NCI-H2107 (cell line): ENCODE data around the gene PEX16.

Source experiments
- DNase-seq: peaks from one replicate; lab custom pipeline; 2025; lab: John Stamatoyannopoulos, UW

The PEX16 gene

DNA sequence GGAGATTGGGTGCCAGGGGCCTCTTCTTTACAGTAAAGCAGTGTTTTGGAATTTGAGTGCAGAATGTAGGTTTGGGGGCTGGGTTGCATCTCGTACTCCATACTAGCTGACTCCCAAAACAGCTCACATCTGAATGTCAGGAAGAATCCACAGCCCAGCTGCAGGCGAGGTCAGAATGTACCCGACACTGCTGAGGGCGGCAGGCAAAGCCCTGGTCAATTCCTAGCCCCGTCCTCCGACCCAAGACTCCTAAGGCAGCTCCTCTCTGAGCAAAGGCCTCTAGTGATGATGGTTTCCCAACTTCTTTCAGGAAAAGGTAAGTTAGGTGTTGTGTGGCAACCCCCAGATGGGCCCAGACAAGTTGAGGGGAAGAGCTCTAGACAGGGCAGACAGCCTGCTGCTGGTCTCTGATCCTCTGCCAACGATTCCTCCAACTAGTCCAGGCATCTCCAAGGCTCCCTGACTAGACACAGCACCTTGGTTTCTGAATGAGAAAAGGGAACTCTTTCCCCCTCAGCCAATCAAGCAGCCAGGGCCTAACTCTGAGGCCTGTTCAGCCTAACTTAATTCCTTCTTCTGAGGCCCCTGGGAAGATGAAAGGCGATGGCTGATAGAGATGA is 13.4 kb upstream of the PEX16 start:
- DNase-seq, result no peak

DNA sequence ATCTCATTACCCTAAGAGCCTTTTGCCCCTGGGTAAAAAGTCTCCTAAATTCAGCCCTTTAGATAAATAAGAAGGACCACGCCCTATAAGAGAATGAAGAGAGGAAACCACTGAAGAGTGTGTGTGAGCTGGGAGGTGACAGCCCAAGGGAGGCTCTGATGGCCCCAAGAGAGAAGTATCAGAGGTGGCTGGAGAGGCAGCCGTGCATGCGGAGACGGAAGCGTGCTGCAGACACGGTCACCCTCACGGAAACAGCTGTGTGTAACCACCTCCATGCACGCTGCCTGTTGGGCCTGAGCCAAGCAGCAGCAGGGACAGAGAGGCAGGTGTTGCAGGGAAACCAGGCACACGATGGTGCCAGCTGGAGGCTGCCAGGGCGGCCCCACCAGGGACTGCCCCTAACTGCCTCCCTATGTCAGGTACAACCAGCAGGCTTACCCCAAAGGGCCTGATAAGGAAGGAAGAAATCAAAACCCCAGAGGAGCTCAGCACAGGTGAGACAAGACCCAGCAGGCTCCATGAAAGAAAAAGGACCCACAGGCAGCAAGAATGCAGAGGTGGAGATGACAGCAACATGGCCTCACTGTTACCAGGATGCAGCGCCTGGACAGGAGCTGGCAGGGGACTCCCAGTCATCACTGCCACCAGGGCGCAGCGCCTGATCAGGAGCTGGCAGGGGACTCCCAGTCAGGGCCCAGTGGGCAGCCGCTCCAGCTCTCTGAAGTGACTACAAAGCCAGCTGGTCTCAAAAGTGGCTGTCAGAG is 12.5 kb upstream of the PEX16 start:
- peak; percentile 64 for DNase-seq

DNA sequence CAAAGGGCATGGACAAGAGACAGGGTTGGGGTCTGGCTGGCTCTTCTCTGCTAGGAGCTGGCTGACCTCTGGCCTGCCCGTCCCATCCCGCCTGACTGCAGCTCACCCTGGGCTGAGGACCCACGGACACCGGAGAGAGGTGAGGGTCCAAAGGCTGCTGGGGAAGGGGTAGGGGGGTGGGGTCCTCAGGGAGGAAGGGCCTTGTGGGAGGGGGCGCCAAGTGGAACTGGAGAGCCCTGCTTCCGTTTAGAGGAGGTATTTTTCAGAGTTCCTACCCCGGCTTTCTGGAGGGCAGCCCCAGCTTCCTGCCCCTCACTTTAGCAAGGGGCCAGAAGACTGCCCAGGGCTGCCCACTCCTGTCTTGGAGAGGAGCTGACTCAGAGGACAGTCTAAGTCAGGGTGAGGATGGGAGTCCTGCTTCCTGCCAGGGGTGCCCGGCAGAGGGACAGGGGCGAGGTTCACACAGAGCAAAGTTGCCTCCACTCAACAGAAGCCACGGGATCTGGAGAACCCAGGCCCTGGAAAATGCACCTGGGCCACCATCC is 11.9 kb upstream of the PEX16 start:
- no peak for DNase-seq

DNA sequence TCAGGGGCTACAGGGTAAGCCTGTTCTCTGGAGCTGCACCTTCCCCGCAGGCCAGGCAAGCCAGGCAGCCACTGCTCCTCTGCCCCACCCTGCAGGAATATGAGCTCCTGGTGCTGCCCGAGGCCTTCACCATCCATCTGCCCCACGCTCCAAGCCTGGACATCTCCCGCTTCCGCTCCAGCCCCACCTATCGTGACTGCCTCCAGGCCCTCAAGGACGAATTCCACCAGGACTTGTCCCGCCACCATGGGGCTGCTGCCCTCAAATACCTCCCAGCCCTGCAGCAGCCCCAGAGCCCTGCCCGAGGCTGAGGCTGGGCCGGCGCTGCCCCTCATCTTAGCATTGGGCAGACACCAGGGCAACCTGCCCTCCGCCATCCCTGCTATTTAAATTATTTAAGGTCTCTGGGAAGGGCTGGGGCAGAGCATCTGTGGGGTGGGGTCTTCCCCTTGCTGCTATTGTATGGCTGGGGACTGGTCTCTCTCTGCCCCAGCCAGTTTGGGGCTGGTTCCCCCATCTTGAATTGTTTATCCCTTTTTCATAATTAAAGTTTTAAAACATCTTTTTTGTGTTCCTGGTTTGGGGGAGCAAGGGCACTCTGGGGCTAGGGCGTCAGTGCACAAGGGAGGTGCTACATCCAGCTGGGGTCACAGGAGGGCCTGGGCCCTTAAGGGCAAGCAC is 11.0 kb upstream of the PEX16 start:
- DNase-seq, result no peak

DNA sequence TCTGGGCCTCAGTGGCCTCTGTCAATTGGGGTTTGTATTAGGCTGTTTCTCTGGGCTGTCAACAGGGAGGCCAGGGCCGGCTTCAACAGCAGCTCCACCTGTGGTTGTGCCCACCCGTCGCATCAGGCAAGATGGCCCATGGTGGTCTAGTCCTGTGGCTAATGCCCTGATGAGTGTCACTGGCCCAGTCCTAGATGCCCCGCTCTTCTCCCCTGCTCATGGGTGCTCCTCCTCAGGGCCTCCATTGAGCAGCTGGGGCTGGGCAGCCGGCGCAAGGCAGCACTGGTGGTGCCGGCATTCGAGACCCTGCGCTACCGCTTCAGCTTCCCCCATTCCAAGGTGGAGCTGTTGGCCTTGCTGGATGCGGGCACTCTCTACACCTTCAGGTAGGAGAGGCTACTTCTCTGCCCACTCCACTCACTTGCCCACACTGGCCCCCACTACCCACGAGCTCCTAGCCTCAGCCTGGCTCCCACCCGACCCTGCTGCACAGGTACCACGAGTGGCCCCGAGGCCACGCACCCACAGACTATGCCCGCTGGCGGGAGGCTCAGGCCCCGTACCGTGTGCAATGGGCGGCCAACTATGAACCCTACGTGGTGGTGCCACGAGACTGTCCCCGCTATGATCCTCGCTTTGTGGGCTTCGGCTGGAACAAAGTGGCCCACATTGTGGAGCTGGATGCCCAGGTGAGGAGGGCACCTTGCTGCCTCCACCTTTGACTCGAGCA is 10.2 kb upstream of the PEX16 start:
- DNase-seq, result no peak

DNA sequence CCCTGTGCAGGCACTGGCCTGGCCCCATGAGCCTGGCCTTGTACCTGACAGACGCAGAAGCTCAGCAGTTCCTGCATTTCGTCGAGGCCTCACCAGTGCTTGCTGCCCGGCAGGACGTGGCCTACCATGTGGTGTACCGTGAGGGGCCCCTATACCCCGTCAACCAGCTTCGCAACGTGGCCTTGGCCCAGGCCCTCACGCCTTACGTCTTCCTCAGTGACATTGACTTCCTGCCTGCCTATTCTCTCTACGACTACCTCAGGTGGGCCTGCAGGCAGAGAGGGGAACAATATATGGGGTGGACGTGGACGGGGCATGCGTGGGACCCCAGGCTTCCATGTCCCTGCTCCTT is 9.6 kb upstream of the PEX16 start:
- no peak for DNase-seq

DNA sequence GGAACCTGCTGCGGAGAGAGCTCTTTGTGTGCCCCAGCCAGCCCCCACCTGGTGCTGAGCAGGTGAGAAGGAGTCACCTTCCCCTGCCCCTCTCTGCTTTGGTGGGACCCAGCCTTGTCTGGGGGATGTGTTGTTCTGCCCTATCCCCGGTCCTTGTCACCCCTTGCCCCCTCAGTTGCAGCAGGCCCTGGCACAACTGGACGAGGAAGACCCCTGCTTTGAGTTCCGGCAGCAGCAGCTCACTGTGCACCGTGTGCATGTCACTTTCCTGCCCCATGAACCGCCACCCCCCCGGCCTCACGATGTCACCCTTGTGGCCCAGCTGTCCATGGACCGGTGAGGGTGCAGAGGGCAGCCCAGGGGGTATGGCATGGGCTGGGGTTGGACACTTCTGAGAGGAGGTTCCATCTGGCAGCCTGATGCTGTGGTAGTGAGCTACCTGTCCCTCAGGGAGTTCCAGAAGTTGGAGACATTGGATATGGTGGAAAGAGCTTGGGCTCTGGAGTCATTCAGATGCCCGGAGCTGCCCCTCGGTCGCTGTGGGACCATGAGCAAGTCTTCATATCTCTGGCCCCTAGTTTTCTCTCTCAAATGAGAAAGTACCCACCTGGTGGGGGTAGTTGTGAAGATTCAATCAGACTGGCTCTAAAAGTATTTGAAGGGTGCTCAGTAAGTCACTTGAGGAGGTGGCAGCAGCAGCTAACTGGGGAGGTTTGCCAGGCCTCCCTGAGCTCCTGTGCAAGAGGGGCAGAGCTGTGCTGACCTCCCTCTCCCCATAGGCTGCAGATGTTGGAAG is 9.1 kb upstream of the PEX16 start:
- no peak for DNase-seq

DNA sequence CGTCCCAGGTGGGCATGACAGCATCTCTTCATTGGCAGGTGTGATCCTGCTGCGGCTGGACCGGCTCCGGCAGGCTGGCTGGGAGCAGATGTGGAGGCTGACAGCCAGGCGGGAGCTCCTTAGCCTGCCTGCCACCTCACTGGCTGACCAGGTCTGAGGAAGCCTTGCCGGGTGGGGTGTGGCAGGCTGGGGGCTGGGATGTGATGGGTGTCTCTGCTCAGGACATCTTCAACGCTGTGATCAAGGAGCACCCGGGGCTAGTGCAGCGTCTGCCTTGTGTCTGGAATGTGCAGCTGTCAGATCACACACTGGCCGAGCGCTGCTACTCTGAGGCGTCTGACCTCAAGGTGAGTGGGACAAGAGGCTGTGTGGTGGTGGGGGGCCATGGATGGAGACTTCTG is 8.3 kb upstream of the PEX16 start:
- no peak for DNase-seq

DNA sequence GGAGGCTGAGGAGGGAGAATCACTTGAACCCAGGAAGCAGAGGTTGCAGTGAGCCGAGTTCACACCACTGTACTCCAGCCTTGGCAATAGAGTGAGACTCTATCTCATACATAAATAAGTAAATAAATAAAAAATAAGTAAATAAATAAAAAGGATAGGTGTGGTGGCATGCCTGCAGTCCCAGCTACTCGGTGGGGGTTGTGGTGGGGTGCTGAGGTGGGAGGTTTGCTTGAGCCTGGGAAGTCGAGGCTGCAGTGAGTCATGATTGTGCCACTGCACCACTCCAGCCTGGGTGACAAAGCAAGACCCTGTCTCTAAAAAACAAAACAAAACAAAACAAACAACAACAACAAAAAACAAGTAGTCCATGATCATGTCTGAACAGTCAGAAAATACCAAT is 7.9 kb upstream of the PEX16 start:
- DNase-seq, result no peak

DNA sequence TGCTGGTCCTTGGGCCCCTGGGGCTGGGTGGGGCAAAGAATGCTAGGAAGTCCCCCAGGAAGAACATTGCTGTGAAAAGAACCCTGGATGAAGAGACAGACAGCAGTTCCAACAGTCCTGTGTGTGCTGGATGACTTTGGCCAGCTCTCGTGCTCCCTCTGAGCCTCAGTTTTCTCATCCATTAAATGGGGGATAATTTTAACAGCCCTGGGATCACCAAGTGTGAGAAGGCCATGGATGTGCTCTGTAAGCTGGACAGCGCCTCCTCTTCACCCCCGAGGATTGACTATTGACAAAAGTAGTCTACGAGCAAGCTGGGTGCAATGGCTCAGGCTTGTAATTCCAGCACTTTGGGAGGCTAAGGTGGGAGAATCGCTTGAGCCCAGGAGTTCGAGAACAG is 7.2 kb upstream of the PEX16 start:
- no peak for DNase-seq

DNA sequence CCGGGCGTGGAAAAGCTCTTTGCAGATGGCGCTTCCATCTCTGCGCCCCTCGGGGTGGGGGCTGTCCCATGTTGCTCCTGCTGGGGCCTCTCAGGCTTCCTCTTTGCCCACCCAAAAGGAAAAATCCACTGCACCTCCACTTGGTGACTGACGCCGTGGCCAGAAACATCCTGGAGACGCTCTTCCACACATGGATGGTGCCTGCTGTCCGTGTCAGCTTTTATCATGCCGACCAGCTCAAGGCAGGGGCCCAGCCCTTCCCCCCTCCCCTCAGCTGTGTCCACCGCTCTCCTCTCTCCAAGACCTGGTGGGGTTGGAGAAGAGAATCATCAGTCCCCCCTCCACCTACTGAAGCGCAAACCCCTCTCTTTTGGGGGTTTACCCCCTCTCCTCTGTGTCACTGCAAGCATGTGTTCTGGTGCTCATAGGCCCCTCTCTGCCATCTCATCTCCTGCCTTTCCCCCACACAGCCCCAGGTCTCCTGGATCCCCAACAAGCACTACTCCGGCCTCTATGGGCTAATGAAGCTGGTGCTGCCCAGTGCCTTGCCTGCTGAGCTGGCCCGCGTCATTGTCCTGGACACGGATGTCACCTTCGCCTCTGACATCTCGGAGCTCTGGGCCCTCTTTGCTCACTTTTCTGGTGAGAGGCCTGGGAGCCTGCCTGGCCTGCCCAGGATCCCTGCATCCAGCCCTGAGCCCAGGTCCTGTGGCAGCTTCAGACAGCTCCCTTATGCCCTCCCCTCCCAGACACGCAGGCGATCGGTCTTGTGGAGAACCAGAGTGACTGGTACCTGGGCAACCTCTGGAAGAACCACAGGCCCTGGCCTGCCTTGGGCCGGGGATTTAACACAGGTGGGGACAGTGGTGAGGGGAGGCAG is 6.6 kb upstream of the PEX16 start:
- DNase-seq, result no peak

DNA sequence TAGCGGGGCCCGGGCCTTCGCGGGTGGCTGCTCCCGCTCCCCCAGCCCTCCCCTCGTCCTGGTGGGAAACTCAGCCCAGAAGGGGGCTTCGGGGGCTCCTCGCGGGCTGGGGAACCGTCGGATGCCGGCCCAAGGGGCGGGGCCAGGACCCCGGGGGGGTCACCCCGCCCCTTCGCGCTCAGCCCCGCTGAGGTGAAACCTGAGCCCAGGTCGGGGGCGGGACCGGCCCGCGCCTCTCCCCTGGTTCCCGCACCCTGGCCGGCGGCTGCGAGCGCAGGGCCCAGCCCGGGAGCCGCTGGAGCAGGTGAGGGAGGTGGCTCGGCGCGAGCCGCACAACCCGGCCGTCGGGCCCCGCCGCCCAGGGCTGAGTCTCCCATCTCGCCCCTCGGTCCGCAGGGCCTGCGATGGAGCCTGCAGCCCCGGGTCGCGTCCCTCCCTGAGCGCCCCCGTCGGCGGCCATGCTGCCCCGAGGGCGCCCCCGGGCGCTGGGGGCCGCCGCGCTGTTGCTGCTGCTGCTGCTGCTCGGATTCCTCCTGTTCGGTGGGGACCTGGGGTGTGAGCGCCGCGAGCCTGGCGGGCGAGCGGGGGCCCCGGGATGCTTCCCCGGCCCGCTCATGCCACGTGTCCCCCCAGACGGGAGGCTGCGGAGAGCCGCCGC is 4.9 kb upstream of the PEX16 start, which contains the start of gene LARGE2:
Gene LARGE2, plus strand, starts transcription at position 232 of the 658 bp plus-strand sequence. Its CDS starts 227 bp downstream, at position 459.
- peak; percentile 36 for DNase-seq

DNA sequence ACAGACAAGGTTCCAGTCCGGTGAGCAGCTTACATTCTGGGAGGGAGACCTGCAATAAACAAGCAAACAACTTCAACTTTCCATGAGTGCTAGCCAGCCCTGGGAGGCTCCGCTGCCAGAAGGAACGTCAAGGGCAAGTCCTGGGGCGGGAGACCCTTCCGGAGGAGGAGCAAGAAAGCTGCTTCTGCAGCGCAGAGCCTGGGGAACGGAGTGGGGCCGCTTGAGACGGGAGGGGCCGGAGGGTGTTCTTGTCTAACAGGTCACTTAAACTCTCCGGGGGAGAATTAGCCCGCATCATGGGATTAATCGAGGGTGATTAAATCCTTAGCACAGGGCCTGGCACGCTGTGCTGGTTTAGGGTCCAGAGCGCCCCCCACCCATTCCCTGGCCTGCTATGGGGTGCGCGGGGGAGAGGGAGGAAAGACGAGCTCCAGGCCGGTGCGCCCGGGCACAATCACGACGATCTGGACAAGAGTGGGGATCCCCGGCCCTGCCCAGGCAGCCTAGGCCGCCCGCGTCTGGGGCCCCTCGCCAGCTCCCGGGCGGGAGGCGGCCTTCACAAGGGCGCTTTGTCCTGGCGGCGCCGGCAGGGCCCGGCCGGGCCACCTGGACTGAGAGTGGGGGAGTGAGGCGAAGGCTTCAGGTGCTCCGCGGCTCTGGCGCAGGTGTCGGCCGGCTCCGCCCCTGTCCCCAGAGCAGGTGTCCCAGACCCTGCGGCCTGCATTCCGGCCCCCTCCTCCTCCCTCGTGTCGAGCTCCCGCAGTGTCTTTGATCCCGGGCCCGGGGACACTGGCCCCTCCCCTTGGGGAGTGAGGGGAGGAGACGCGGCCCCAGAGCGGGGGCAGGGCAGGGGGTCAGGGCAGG is 4.1 kb upstream of the PEX16 start:
- peak; percentile 70 for DNase-seq

DNA sequence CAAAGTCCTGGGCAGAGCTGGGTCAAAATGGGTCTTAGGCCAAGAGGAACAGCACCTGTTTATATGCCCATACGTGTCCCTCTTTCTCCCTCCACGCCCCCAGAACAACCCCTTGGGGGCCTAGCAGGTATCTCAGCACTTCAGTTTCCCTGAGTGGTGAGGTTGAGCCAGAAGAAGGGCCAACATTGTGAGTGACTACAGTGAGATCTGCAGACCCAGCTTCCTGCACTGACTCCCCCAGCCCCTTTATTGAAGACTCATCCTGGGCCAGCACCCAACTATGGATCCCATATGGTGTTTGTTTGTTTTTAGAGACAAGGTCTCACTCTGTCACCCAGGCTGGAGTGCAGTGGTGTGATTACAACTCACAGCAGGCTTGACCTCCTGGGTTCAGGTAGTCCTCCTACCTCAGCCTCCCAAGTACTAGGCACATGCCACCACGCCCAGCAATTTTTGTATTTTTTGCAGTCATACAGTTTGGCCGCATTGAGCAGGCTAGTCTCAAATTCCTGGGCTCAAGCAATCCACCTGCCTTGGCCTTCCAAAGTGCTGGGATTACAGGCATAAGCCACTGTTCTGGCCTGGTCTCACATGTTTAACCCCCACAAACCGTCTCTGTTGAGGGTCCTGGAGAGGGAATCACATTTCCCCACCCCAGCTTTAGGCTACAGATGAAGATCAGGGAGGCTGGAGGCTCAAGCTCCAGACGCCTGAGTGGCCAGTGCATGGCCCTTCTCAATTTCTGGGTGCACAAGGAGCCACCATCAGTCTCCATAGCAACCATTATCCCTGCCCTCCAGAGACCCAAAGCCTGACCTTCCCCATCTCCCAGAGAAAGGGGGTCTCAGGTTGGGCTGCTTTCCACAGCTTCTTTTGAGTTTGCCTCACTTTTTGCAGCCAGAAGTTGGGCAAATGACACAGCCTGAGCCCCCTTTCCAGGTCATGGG is 3.1 kb upstream of the PEX16 start:
- no peak for DNase-seq

DNA sequence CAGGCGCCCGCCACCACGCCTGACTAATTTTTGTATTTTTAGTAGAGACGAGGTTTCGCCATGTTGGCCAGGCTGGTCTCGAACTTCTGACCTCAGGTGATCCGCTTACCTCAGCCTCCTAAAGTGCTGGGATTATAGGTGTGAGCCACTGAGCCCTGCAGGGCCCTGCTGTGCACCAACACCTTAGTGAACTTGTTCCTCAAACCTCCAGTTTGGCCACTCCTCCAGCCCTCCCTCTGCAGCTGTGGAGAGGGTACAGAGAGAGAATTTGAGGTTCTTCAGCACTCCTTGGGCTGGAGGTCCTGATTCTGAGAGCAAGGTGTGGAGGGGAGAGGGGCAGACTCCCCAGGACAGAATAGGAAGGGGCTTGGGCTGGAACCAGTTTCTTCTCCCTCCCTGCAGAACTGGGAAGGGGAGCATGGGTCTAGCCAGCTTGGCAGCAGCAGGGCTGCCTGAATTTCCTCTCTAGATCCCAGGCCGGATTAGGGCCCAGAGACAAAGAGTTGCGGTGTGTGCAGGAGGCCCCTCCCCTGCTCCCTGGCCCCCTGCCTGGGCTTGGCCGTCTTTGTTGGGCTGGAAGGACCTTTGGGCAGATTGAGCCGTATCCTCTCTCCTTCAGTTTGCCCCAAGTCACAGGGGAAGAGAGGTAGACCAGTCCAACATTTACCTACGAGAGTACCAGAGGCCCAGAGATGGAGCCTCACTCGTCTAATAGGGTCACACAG is 2.3 kb upstream of the PEX16 start:
- DNase-seq, result no peak

DNA sequence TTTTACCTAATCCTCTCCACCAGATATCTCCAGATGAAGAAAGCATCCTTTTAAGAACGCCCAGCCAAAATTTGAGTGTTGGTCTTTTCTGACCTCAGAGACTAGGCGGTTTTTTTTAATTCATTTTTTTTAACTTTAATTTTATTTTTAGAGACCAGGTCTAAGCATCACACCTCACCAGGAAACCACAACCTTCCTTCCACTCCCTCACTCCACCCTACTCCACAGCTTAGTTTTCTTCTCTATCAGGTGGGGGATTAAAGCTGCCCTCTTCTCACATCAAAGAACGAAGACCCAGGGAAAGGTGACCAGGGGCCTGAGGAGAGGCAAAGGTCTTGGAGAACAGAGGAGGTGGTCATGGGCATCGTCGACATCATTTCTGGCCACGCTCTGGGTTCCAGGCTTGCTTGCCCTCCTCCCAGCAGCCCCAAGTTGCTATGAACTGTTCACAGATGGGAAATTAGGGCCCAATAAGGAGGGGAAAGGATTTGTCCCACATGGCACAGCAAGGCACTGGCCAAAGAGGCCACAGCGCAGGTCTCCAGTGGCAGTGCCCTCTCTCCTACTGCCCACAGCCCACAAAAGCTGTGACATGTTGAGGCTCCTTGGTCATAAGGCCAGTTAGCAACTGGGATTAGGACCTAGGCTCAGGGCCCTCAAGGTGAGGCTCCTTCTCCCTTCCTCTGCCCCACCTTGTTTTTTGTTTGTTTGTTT is 1.4 kb upstream of the PEX16 start:
- DNase-seq, result no peak
